Fibroblast of lung (primary cell): ENCODE results near the gene DMBT1. TPM values are rescaled to one million over a fixed set of nuclear protein-coding genes. Genes with fewer than 3 reads are reported as not detected.

ENCODE experiments used
- DNase-seq, 2 donors: peaks; one replicate each; pipeline versions ENCODE4 v3.0.0 to v3.0.0-alpha.2; 2010; ENCODE audit warnings: low read depth in 2 of 2
- H2AFZ ChIP-seq: 2 replicates; pipeline ENCODE4 v1.5.1; 2012; ENCODE audit warnings: low read length, control low read depth, inconsistent platforms
- H3K27ac ChIP-seq: 2 replicates; pipeline ENCODE4 v1.5.1; 2011; ENCODE audit warnings: low read length, control low read depth; ENCODE audit not compliant: insufficient read depth
- H3K27me3 ChIP-seq: 2 replicates; pipeline ENCODE4 v1.5.1; 2011; ENCODE audit warnings: mild to moderate bottlenecking, low read length; ENCODE audit not compliant: control insufficient read depth, insufficient read depth
- H3K36me3 ChIP-seq: 2 replicates; pipeline ENCODE4 v1.5.1; 2011; ENCODE audit warnings: low read length; ENCODE audit not compliant: control insufficient read depth, insufficient read depth
- H3K4me1 ChIP-seq: 2 replicates; pipeline ENCODE4 v1.5.1; 2011; ENCODE audit warnings: low read length; ENCODE audit not compliant: control insufficient read depth, insufficient read depth; ENCODE audit errors: extremely low read depth
- H3K4me2 ChIP-seq: 2 replicates; pipeline ENCODE4 v1.5.1; 2011; ENCODE audit warnings: low read length, control low read depth; ENCODE audit not compliant: insufficient read depth; ENCODE audit errors: extremely low read depth
- H3K4me3 ChIP-seq, 4 experiments: fragments of 200-600 bp in 1 of 4; sonication (generic) in 1 of 4; replicated peaks in 1 of 4; 2 replicates each; pipeline ENCODE4 v1.5.1; 2011 to 2016; ENCODE audit warnings: low read length in 4 of 4, low read depth in 3 of 4, mild to moderate bottlenecking in 3 of 4, control low read depth in 2 of 4, inconsistent platforms in 1 of 4, mixed read lengths in 1 of 4; ENCODE audit not compliant: insufficient read depth in 1 of 4; ENCODE audit errors: control extremely low read depth in 1 of 4
- H3K79me2 ChIP-seq: 2 replicates; pipeline ENCODE4 v1.5.1; 2012; ENCODE audit warnings: mild to moderate bottlenecking, low read length, inconsistent platforms; ENCODE audit not compliant: control insufficient read depth, insufficient read depth
- H3K9ac ChIP-seq: 2 replicates; pipeline ENCODE4 v1.5.1; 2011; ENCODE audit warnings: mild to moderate bottlenecking, low read length, control low read depth; ENCODE audit not compliant: insufficient read depth
- H3K9me3 ChIP-seq: 2 replicates; pipeline ENCODE4 v1.5.1; 2012; ENCODE audit warnings: low read depth, low read length; ENCODE audit not compliant: control insufficient read depth, insufficient read depth
- H4K20me1 ChIP-seq: 2 replicates; pipeline ENCODE4 v1.5.1; 2011; ENCODE audit warnings: low read length; ENCODE audit not compliant: control insufficient read depth, insufficient read depth; ENCODE audit errors: extremely low read depth
- CTCF ChIP-seq, 2 donors: IDR thresholded peaks in 1 of 2; conservative IDR thresholded peaks in 1 of 2; 1 replicate in 1 of 2; 2 replicates in 1 of 2; pipeline ENCODE4 v1.5.1; 2011 to 2012; ENCODE audit warnings: low read length in 2 of 2, control low read depth in 1 of 2, inconsistent platforms in 1 of 2, low read depth in 1 of 2, mild to moderate bottlenecking in 1 of 2
- EZH2 ChIP-seq: IDR thresholded peaks from 2 replicates; pipeline ENCODE4 v1.5.1; 2012; ENCODE audit warnings: low read length, control low read depth, mild to moderate bottlenecking; ENCODE audit errors: missing control alignments
- polyA minus RNA-seq: library from RNA; depleted of rRNA, polyadenylated mRNA; stranded (reverse); fragments of >200 nt; gene quantifications from 2 replicates; pipeline ENCODE4 v1.2.3, GENCODE V29; 2011; ENCODE audit warnings: low replicate concordance
- polyA plus RNA-seq, 2 donors: library from polyadenylated mRNA; depleted of rRNA in 1 of 2; stranded (reverse) in 1 of 2; unstranded in 1 of 2; fragments of >200 nt; gene quantifications; 2 replicates each; pipeline ENCODE4 v1.2.1, GENCODE V29; 2011 to 2012; ENCODE audit warnings: missing spikeins in 1 of 2
- total RNA-seq: library from RNA; depleted of rRNA; stranded (reverse); fragments of >200 nt; gene quantifications from 2 replicates; pipeline ENCODE4 v1.2.1, GENCODE V29; 2014

DMBT1 gene
- under 0.01 TPM in 2 replicates for total RNA-seq
- not detected in 2 replicates for polyA plus RNA-seq
- not detected in 2 replicates for polyA plus RNA-seq (2012)
- not detected in 2 replicates for polyA minus RNA-seq

DNA sequence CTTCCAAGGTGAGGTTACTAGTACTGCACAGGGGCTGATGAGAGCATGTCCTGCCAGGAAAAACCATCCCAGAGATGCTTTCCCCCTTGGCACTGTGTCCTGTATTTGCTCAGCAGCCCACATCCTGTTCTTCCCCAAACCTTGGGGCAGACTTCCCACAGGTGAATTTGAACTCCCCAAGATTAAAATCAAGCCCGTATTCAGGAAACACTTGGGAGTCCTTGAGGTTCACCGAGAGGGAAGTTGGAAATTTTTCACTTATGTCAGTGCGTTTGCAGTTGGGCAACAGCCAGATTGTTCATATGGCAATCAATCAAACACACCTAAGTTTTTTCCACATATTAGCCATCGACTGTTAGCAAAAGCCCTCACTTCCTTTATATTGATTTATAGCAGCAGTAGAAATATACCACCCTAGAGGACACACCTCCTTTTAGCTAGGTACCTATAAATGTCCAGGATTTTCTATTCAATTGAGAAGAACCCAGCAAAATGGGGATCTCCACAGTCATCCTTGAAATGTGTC is at the start of gene DMBT1:
Gene DMBT1, plus strand, starts transcription at position 476 of the 526 bp plus-strand sequence. Its CDS starts 17 bp downstream, at position 493.
- no peaks in the 10 kb centered on the region for H3K36me3 ChIP-seq
- H3K27ac ChIP-seq = no peak within 1 kb of the TSS
- no peak for DNase-seq
- H2AFZ ChIP-seq = no peak within 1 kb of the TSS
- peaks cover 7% of the 10 kb centered on the region for H3K27me3 ChIP-seq
- no peaks in the 10 kb centered on the region for H3K4me1 ChIP-seq
- no peak within 1 kb of the TSS for H3K4me3 ChIP-seq
- no peak within 1 kb of the TSS for H3K9ac ChIP-seq
- no peak within 1 kb of the TSS for H3K4me2 ChIP-seq
- H3K9me3 ChIP-seq = no peaks in the 10 kb centered on the region
- no peaks in the 10 kb centered on the region for H4K20me1 ChIP-seq
- H3K79me2 ChIP-seq = no peaks in the 10 kb centered on the region
- TF ChIP-seq CTCF (conservative IDR thresholded peaks at IDR 0.05 in 1 of 2, IDR thresholded peaks at IDR 0.05 in 1 of 2; ENCODE audit: low read depth in 1 of 2, low read length in 2 of 2) = no peak
- TF ChIP-seq EZH2 = no peak

- H2AFZ ChIP-seq = no peak overlapping the region
- no peak for DNase-seq
Observed at GRCh38 chr10:122513053-122513452, 47.5 kb upstream of the DMBT1 start.

More at GRCh38 chr10:122513053-122513452, 47.5 kb upstream of the DMBT1 start:
- Histone ChIP-seq H3K4me1 (peaks cover 5% of the 10 kb centered on the region), H3K27ac (no peak overlapping the region), H3K4me2 (no peak overlapping the region), H3K36me3 (peaks cover 5% of the 10 kb centered on the region), H3K9ac (no peak overlapping the region), H3K4me3 (no peak overlapping the region), H3K9me3 (no peaks in the 10 kb centered on the region), H4K20me1 (no peaks in the 10 kb centered on the region), H3K27me3 (no peaks in the 10 kb centered on the region), H3K79me2 (no peaks in the 10 kb centered on the region)
- no peak for TF ChIP-seq EZH2
- no peak for TF ChIP-seq CTCF (conservative IDR thresholded peaks at IDR 0.05 in 1 of 2, IDR thresholded peaks at IDR 0.05 in 1 of 2; ENCODE audit: low read depth in 1 of 2, low read length in 2 of 2)
